ENCODE results near the gene KREMEN1. TPM values are rescaled to one million over a fixed set of nuclear protein-coding genes. Genes with fewer than 3 reads are reported as not detected.

KREMEN1 gene
- total and polyA plus RNA-seq, 2 experiments from 2014 or later: 1.8 to 3.8 TPM

- Histone ChIP-seq H4K20me1 (replicated peaks; ENCODE audit: insufficient read depth) (no peaks in the 10 kb centered on the region), H3K79me2 (replicated peaks; ENCODE audit: insufficient read depth) (no peaks in the 10 kb centered on the region), H3K9me2 (ENCODE audit: insufficient read depth) (no peaks in the 10 kb centered on the region), H3K27me3 (ENCODE audit: insufficient read depth) (peaks cover 15% of the 10 kb centered on the region), H3K4me2 (no peak overlapping the region), H3F3A (replicated peaks; ENCODE audit: low read depth) (no peaks in the 10 kb centered on the region), H3K36me3 (ENCODE audit: insufficient read depth) (no peaks in the 10 kb centered on the region), H3K4me3 (no peak overlapping the region), H3K27ac (ENCODE audit: low read depth) (no peak overlapping the region), H2AFZ (0 out of 2 replicates have a peak overlapping the region, but pooled peaks have one; percentile 5), H3K4me1 (ENCODE audit: insufficient read depth) (no peaks in the 10 kb centered on the region)
- TF ChIP-seq EZH2phosphoT487 (IDR thresholded peaks at IDR 0.05; ENCODE audit: unreplicated experiment) (no peak), POLR2AphosphoS5 (IDR thresholded peaks at IDR 0.05; ENCODE audit: low read depth) (no peak), JUNB (IDR thresholded peaks at IDR 0.05; ENCODE audit: unreplicated experiment) (no peak)
- Mint-ChIP-seq H3K36me3 (ENCODE audit: low read depth) (no peaks in the 10 kb centered on the region), H3K27ac (no peak overlapping the region), H3K4me1 (peaks cover 13% of the 10 kb centered on the region), H3K27me3 (ENCODE audit: insufficient read depth, low read depth, poor library complexity) (peaks cover 20% of the 10 kb centered on the region), H3K9me3 (no peaks in the 10 kb centered on the region), H3K4me3 (no peak overlapping the region)
- DNase-seq (ENCODE audit: low spot score) (no peak), ATAC-seq (no peak)
Observed at GRCh38 chr22:29065468-29066190, 7.2 kb upstream of the KREMEN1 start.

- H3F3A ChIP-seq (replicated peaks; ENCODE audit: low read depth): peaks cover 8% of the 10 kb centered on the region; the same call in 1 of the 2 replicates
- H3K27ac ChIP-seq (ENCODE audit: low read depth): no peak overlapping the region
- H3K9me2 ChIP-seq (ENCODE audit: insufficient read depth): no peaks in the 10 kb centered on the region
- Mint-ChIP-seq H3K27me3 (ENCODE audit: insufficient read depth, low read depth, poor library complexity) (peaks cover 42% of the 10 kb centered on the region), H3K4me1 (peaks cover 14% of the 10 kb centered on the region), H3K9me3 (no peaks in the 10 kb centered on the region; the same call in 2 of the 3 replicates), H3K4me3 (no peak overlapping the region), H3K36me3 (ENCODE audit: low read depth) (no peaks in the 10 kb centered on the region), H3K27ac (no peak overlapping the region)
- peaks cover 47% of the 10 kb centered on the region for H3K27me3 ChIP-seq (ENCODE audit: insufficient read depth)
- no peak for ATAC-seq
- no peaks in the 10 kb centered on the region for H3K36me3 ChIP-seq (ENCODE audit: insufficient read depth)
- no peak for DNase-seq (ENCODE audit: low spot score)
- H3K79me2 ChIP-seq (replicated peaks; ENCODE audit: insufficient read depth): no peaks in the 10 kb centered on the region
- H3K4me3 ChIP-seq: no peak overlapping the region
- H3K4me2 ChIP-seq: no peak overlapping the region
- H4K20me1 ChIP-seq (replicated peaks; ENCODE audit: insufficient read depth): no peaks in the 10 kb centered on the region
- no peak overlapping the region for H2AFZ ChIP-seq
- H3K4me1 ChIP-seq (ENCODE audit: insufficient read depth): peaks cover 18% of the 10 kb centered on the region; the same call in 1 of the 2 replicates
- TF ChIP-seq ETS1 (IDR thresholded peaks at IDR 0.05): no peak
Observed at GRCh38 chr22:29069463-29069862, 3.4 kb upstream of the KREMEN1 start.

GRCh38 chr22:29070490-29070889, 2.3 kb upstream of the KREMEN1 start:
- no peaks in the 10 kb centered on the region for H3K36me3 ChIP-seq (ENCODE audit: insufficient read depth)
- ATAC-seq (no peak), DNase-seq (ENCODE audit: low spot score) (no peak)
- H3K79me2 ChIP-seq (replicated peaks; ENCODE audit: insufficient read depth): no peaks in the 10 kb centered on the region
- no peaks in the 10 kb centered on the region for H3K9me2 ChIP-seq (ENCODE audit: insufficient read depth)
- no peaks in the 10 kb centered on the region for H3K36me3 Mint-ChIP-seq (ENCODE audit: low read depth)
- H3K27me3 Mint-ChIP-seq (ENCODE audit: insufficient read depth, low read depth, poor library complexity): peaks cover 44% of the 10 kb centered on the region
- peak overlapping the region; percentile 82 for H3K4me2 ChIP-seq
- peaks cover 8% of the 10 kb centered on the region; the same call in 1 of the 2 replicates for H3F3A ChIP-seq (replicated peaks; ENCODE audit: low read depth)
- no peaks in the 10 kb centered on the region; the same call in 2 of the 3 replicates for H3K9me3 Mint-ChIP-seq
- TF ChIP-seq CTCF (conservative IDR thresholded peaks at IDR 0.05; ENCODE audit: low read depth in 2 of 2): no peak
- no peak for TF ChIP-seq REST (IDR thresholded peaks at IDR 0.05; ENCODE audit: unreplicated experiment)
- TF ChIP-seq POLR2AphosphoS5 (IDR thresholded peaks at IDR 0.05; ENCODE audit: low read depth): no peak
- TF ChIP-seq EZH2 (IDR thresholded peaks at IDR 0.05; ENCODE audit: low read depth, unreplicated experiment): no peak
- TF ChIP-seq STAT1 (IDR thresholded peaks at IDR 0.05; ENCODE audit: unreplicated experiment): no peak
- TF ChIP-seq EZH2phosphoT487 (IDR thresholded peaks at IDR 0.05; ENCODE audit: unreplicated experiment): no peak
- no peak for TF ChIP-seq JUNB (IDR thresholded peaks at IDR 0.05; ENCODE audit: unreplicated experiment)
- TF ChIP-seq ETS1 (IDR thresholded peaks at IDR 0.05): no peak
- H3K4me1 Mint-ChIP-seq: peaks cover 14% of the 10 kb centered on the region
- H3K4me3 ChIP-seq: no peak overlapping the region
- H4K20me1 ChIP-seq (replicated peaks; ENCODE audit: insufficient read depth): no peaks in the 10 kb centered on the region
- H3K27ac ChIP-seq (ENCODE audit: low read depth): no peak overlapping the region
- peaks cover 57% of the 10 kb centered on the region for H3K27me3 ChIP-seq (ENCODE audit: insufficient read depth)
- no peak overlapping the region for H2AFZ ChIP-seq
- H3K4me3 Mint-ChIP-seq: peak overlapping the region; percentile 73
- H3K27ac Mint-ChIP-seq: no peak overlapping the region
- peaks cover 18% of the 10 kb centered on the region; the same call in 1 of the 2 replicates for H3K4me1 ChIP-seq (ENCODE audit: insufficient read depth)
